NCI-H446 treated with DMSO at 0.1 percent for 48 hours (cell line): Measurements from ENCODE around the gene PCSK2.

Source experiments
- DNase-seq: peaks from one replicate; lab custom pipeline; 2025; lab: John Stamatoyannopoulos, UW

Gene PCSK2

GRCh38 chr20:17339000-17339399 is 112.2 kb downstream of the PCSK2 start:
- DNase-seq: no peak

- DNase-seq: no peak
Observed at GRCh38 chr20:17343091-17343490, 116.3 kb downstream of the PCSK2 start.

GRCh38 chr20:17343656-17344452 is 117.0 kb downstream of the PCSK2 start:
- peak; percentile 84 for DNase-seq

DNA sequence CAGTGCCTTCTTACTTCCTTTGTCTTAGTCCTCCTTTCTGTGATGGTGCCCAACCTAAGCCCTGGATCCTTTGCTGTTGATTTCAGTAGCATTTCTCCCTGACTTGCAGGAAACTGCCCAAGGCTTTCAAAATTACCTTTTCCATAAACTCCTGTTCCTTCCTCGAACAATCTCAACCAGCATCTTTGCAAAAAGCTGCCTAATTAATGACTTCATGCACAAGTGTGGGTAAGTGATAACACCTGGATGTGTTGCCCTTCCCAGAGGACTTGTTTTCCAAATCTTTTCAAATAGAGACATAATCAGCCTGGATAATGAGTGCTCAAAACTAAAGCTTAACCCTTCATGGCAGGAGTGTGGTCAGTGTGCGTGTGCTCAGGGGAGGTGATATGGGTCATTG is 118.0 kb downstream of the PCSK2 start:
- no peak for DNase-seq

DNA sequence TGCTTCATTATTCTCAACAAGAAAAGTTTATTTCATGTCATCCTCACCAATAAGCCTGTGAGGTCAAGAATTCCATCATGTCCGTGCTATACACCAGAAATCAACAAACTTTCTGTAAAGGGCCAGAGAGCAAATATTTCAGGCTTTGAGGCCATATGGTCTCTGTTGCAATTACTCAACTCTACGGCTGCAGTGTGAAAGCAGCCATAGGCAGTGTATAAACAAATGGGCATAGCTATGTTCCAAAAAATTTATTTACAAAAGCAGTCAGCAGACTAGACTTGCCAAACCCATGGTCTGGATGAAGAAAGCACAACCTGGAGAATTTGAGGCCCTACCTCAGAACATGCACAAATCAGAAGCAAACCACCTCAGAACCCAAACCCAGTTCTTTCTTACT is 118.5 kb downstream of the PCSK2 start:
- peak; percentile 51 for DNase-seq

- no peak for DNase-seq
Observed at GRCh38 chr20:17350321-17350720, 123.5 kb downstream of the PCSK2 start.

DNA sequence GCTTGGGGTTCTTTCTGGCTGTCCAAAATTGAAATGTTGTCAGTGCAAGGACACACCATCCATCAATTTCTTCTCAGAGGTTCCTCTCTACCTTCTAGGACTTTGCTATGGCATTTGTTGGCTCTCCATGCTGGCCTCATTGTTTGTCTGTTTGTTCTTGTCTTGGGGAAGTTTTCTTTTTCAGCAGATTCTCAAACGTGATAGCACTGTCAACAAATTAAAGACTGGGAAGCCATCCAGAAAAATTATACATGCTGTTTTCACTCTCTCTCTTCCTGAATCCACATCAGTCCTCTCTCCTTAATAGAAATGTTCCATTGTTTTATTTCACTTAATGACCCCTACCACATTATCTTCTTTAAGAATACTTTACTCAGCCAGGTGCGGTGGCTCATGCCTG is 130.4 kb downstream of the PCSK2 start:
- DNase-seq: peak; percentile 35

DNA sequence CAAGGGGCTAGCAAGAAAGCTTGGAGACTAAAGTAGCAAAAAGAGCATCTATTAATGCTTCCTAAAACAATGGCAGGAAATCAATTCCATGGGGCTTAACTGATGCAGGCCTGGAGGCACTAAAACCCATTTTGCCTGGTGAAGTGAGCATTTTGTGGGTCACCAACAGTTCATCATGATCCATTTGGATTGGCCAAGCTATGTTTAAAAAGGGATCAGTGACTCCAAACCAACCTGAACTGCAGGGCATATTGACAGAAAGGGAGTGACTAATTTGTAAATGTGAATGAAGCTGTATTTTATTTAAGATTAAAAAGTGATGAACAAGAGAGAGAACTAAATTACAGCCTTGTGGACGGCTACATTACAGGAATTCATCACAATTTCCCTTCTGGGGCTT is 132.0 kb downstream of the PCSK2 start:
- no peak for DNase-seq

- DNase-seq: no peak
Observed at GRCh38 chr20:17364681-17365080, 137.8 kb downstream of the PCSK2 start.

GRCh38 chr20:17365831-17366230 is 139.0 kb downstream of the PCSK2 start:
- no peak for DNase-seq

DNA sequence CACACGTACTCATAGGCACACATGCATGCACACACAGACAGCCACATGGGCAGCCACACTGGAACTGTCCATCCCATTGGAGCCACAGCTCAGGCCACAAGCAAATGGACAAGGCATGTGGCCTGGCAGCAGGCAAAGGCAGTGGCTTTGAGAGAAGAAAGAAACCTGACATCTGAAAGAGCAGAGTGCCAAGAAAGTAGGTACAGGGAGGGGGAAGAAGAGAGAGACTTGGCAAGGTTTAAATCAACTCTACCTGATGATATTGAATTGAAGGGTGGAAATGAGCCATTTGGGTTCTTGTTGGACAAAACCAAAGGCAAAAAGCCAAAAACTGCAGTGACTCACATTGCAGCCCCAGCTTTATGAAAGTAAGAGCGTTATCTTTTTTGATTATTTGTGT is 142.7 kb downstream of the PCSK2 start:
- DNase-seq: peak; percentile 83

- DNase-seq: no peak
Observed at GRCh38 chr20:17372806-17373440, 146.1 kb downstream of the PCSK2 start.

- DNase-seq: no peak
Observed at GRCh38 chr20:17374086-17374485, 147.2 kb downstream of the PCSK2 start.

DNA sequence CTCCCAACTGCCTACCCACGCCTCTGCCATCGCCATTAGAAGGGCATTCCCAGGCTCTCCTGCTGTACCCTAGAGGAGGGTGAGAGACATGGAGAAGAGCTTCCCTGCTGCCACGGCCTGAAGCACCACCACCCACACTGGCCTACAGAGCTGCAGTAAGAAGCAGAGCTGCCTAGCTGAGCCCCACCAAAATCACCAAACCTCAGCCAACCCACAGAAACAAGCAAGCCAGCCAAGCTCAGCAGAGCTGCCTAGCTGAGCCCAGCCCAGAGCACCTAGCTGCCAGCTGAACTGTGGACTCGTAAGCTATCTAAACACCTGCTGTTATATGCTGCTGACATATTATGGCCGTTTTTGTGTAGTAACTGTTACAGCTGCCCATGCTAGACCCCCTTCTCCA is 149.2 kb downstream of the PCSK2 start:
- DNase-seq: no peak

GRCh38 chr20:17377231-17377630 is 150.4 kb downstream of the PCSK2 start:
- DNase-seq: no peak

- no peak for DNase-seq
Observed at GRCh38 chr20:17379651-17380050, 152.8 kb downstream of the PCSK2 start.

GRCh38 chr20:17380801-17381200 is 154.0 kb downstream of the PCSK2 start:
- no peak for DNase-seq

DNA sequence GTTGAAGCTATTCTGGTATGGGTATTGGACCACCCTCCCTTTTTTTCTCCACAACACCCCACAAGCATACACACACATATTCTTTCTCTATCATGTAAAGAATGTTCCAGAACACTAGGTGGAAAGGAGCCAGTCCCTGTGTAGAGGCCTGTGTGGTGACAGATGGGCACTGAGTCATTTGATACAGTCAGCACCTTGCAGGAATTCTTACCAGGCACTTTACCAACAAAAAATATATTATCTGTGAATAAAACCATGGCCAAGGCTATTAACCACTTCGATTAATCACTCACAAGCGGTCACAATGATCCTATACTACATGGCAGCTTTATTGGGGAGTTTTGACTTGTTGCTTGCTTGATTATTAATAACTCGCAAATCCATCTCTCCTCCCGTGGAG is 154.9 kb downstream of the PCSK2 start:
- DNase-seq: peak; percentile 82

DNA sequence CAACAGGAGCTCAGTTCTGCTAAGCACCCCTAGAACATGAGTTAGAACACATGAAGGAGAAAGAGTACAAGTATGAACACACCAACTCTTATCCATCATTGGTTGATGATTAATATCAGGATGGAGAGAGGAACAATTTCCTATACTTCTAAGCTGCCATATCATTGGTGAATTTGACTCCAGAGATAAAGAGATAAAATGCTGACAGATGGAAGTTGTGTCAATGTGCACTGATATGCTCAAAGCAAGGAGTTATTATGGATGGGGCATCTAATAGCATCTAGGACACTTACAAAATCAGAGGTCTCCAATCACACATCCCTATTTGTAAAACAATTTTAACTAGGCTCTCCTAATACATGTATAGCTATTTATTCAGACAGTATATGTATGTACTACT is 159.0 kb downstream of the PCSK2 start:
- no peak for DNase-seq

- no peak for DNase-seq
Observed at GRCh38 chr20:17390655-17391054, 163.8 kb downstream of the PCSK2 start.

DNA sequence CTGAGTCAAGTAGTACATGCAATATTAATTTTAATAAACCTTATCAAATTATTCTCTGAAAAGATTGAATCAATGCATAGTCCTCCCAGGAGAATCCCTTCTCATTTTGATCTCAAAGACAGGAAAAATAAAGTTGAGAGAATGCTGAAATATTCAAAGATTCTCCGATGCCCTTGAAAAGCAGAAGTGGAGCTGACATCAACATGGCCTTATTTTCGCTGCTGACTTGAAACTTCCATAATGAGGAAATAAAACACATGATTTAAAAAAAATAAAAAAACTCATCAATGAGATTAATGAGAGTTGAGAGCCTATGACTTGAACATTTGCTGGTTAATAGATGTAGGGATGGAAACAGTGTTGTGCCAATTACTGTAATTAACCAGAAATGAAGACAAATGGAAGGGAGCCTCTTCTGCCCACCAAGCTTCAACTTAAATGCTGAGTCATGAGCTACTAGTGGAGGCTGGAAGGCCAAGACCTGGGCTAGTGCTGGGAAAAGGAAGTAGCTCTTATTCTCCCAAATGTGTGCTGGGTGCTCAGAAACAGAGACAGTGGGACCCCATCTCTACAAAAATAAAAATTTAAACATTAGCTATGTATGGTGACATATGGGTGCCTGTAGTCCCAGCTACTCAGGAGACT is 164.4 kb downstream of the PCSK2 start:
- no peak for DNase-seq

GRCh38 chr20:17394411-17394810 is 167.6 kb downstream of the PCSK2 start:
- no peak for DNase-seq

DNA sequence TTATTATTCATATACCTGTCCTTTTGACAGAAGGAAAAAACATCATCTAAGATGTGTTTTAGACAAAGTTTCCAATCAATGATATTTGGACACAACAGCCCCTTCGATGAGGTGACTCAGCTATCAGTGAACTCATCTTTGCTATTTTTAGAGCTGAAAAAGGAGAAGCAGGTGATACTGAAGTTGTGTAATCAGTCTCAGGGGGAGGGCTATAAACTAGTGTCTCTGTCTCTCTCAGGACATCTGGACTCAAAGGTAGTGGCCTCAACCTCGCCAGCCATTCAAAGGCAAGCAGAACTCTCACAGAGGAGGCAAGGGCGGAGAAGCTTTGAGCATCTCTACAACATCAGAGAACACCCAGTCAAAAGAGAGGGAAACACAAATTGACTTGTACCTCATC is 168.9 kb downstream of the PCSK2 start:
- DNase-seq: no peak
